GM12891 (cell line): ENCODE data around the gene POU4F1.

ENCODE experiments used
- POLR2A ChIP-seq: IDR thresholded peaks from 2 replicates; pipeline ENCODE4 v1.6.1; 2011; ENCODE audit warnings: low read depth, low read length, control low read depth
- POLR2AphosphoS5 ChIP-seq: IDR thresholded peaks from 2 replicates; pipeline ENCODE4 v1.6.1; 2011; ENCODE audit warnings: low read depth, low read length, control low read depth
- SPI1 ChIP-seq: IDR thresholded peaks from 2 replicates; pipeline ENCODE4 v1.6.1; 2011; ENCODE audit warnings: low read depth, low read length, control low read depth

- no peak for TF ChIP-seq POLR2AphosphoS5
- no peak for TF ChIP-seq POLR2A
- no peak for TF ChIP-seq SPI1
Measured at GRCh38 chr13:78623132-78623531, 19.8 kb upstream of the POU4F1 start.
